Measurements from ENCODE around the gene PRKN.

PRKN gene

GRCh38 chr6:161443848-161444247, 1283.7 kb downstream of the PRKN start:
- H3K4me1 ChIP-seq (ENCODE audit: control insufficient read depth, insufficient read depth, low read length) = no peaks in the 10 kb centered on the region
- H3K4me3 ChIP-seq (ENCODE audit: low read depth, low read length) = no peak overlapping the region
- ChIA-PET CTCF (interaction anchor here (0.8 to 1.3 kb wide), 3 partner anchors 10 to 50 kb away, joined by 3 to 5 read pairs (median 3); no protein-coding TSS in a partner anchor), POLR2A (no interaction called here)
- no peak overlapping the region for H3K27ac ChIP-seq (ENCODE audit: extremely low read depth, low read depth, low read length)
- TF ChIP-seq PATZ1 (tag by site-specific recombination; IDR thresholded peaks at IDR 0.05) = no peak
- TF ChIP-seq ZNF664 (tag by site-specific recombination; IDR thresholded peaks at IDR 0.05) = no peak
- TF ChIP-seq ZNF704 (tag by site-specific recombination; IDR thresholded peaks at IDR 0.05) = no peak
- TF ChIP-seq ZNF791 (tag by site-specific recombination; IDR thresholded peaks at IDR 0.05) = no peak
- no peak for TF ChIP-seq ZBTB10 (tag by site-specific recombination; IDR thresholded peaks at IDR 0.05)
- no peaks in the 10 kb centered on the region for H3K36me3 ChIP-seq (ENCODE audit: control insufficient read depth in 2 of 2, insufficient read depth in 1 of 2, low read length in 2 of 2)
- H3K9me3 ChIP-seq (ENCODE audit: control insufficient read depth, insufficient read depth, low read depth, low read length) = no peaks in the 10 kb centered on the region

GRCh38 chr6:161442420-161442819, 1285.1 kb downstream of the PRKN start:
- TF ChIP-seq HOXD13 (CRISPR knock-in tag; IDR thresholded peaks at IDR 0.05; ENCODE audit: borderline replicate concordance) (no peak), OSR2 (tag by site-specific recombination; IDR thresholded peaks at IDR 0.05) (no peak), ZBTB26 (tag by site-specific recombination; optimal IDR thresholded peaks at IDR 0.05) (no peak), PBX3 (CRISPR knock-in tag; IDR thresholded peaks at IDR 0.05) (no peak), MEIS1 (CRISPR knock-in tag; IDR thresholded peaks at IDR 0.05; ENCODE audit: borderline replicate concordance) (no peak), BCL6B (tag by site-specific recombination; IDR thresholded peaks at IDR 0.05) (no peak), ZNF133 (tag by site-specific recombination; IDR thresholded peaks at IDR 0.05) (no peak), ZNF776 (tag by site-specific recombination; IDR thresholded peaks at IDR 0.05; ENCODE audit: borderline replicate concordance) (no peak), ZNF292 (tag by site-specific recombination; IDR thresholded peaks at IDR 0.05; ENCODE audit: borderline replicate concordance, low read depth) (no peak)
- CTCF ChIA-PET = no interaction called here
- POLR2A ChIA-PET = no interaction called here
- H3K9me3 ChIP-seq (ENCODE audit: control insufficient read depth, insufficient read depth, low read depth, low read length) = no peaks in the 10 kb centered on the region
- H3K4me1 ChIP-seq (ENCODE audit: control insufficient read depth, insufficient read depth, low read length) = no peaks in the 10 kb centered on the region
- no peaks in the 10 kb centered on the region for H3K36me3 ChIP-seq (ENCODE audit: control insufficient read depth in 2 of 2, insufficient read depth in 1 of 2, low read length in 2 of 2)
- H3K4me3 ChIP-seq (ENCODE audit: low read depth, low read length) = no peak overlapping the region
- no peak overlapping the region for H3K27ac ChIP-seq (ENCODE audit: extremely low read depth, low read depth, low read length)
